Measurements from ENCODE around the gene CDCA5.

The CDCA5 gene

DNA sequence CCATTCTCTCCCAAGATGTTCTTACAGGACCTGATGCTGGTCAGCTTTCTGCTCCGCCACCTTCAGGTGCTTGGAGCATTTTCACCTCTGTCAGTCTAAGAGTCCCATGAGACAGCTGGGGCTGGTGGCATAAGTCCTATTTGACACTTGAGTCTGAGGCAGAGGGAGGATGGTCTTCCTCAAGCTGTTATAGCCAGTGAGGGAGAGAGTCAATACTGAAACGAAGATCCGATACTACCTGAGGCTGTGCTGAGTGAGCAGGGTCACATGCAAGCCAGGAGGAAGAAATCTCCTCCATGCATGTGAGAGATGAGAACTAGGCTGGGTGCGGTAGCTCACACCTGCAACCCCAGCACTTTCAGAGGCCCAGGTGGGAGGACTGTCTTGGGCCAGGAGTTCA, 5.8 kb upstream of the CDCA5 start:
- H3K4me3 ChIP-seq (ENCODE audit: low read length): no peak overlapping the region
- peaks cover 26% of the 10 kb centered on the region for H3K36me3 ChIP-seq (replicated peaks; ENCODE audit: low read depth, low read length)
- no peak for TF ChIP-seq EZH2phosphoT487 (IDR thresholded peaks at IDR 0.05; ENCODE audit: low read depth)
- TF ChIP-seq, protein P1, sequence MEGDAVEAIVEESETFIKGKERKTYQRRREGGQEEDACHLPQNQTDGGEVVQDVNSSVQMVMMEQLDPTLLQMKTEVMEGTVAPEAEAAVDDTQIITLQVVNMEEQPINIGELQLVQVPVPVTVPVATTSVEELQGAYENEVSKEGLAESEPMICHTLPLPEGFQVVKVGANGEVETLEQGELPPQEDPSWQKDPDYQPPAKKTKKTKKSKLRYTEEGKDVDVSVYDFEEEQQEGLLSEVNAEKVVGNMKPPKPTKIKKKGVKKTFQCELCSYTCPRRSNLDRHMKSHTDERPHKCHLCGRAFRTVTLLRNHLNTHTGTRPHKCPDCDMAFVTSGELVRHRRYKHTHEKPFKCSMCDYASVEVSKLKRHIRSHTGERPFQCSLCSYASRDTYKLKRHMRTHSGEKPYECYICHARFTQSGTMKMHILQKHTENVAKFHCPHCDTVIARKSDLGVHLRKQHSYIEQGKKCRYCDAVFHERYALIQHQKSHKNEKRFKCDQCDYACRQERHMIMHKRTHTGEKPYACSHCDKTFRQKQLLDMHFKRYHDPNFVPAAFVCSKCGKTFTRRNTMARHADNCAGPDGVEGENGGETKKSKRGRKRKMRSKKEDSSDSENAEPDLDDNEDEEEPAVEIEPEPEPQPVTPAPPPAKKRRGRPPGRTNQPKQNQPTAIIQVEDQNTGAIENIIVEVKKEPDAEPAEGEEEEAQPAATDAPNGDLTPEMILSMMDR (IDR thresholded peaks at IDR 0.05; ENCODE audit: low read depth, low read length): no peak
- no peaks in the 10 kb centered on the region for H3K27me3 ChIP-seq (ENCODE audit: low read depth, low read length)
- H3K79me2 ChIP-seq (ENCODE audit: low read length): peaks cover 13% of the 10 kb centered on the region
- no peak overlapping the region for H3K9ac ChIP-seq (ENCODE audit: low read length)
- H3K9me3 ChIP-seq (ENCODE audit: insufficient read depth, low read length): no peaks in the 10 kb centered on the region
- H2AFZ ChIP-seq (ENCODE audit: low read depth, low read length): no peak overlapping the region
- no peak overlapping the region for H3K4me2 ChIP-seq (ENCODE audit: low read length)
- H4K20me1 ChIP-seq (ENCODE audit: insufficient read depth, low read length): no peaks in the 10 kb centered on the region
- peaks cover 15% of the 10 kb centered on the region for H3K4me1 ChIP-seq (ENCODE audit: low read length)
- H3K27ac ChIP-seq (ENCODE audit: low read length): no peak overlapping the region

DNA sequence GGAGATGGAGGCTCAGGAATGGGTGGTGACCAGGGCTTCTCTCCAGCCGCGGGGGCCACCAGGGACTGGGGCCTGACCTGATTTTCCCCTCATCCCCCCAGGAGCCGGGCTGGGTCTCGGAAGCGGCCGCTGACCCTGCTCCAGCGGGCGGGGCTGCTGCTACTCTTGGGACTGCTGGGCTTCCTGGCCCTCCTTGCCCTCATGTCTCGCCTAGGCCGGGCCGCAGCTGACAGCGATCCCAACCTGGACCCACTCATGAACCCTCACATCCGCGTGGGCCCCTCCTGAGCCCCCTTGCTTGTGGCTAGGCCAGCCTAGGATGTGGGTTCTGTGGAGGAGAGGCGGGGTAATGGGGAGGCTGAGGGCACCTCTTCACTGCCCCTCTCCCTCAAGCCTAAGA, 4.0 kb upstream of the CDCA5 start:
- TF ChIP-seq EZH2phosphoT487 (IDR thresholded peaks at IDR 0.05; ENCODE audit: low read depth): no peak
- TF ChIP-seq, protein P1 (IDR thresholded peaks at IDR 0.05; ENCODE audit: low read depth, low read length): no peak
- H4K20me1 ChIP-seq (ENCODE audit: insufficient read depth, low read length): peaks cover 2% of the 10 kb centered on the region; the same call in 1 of the 2 replicates
- no peaks in the 10 kb centered on the region for H3K27me3 ChIP-seq (ENCODE audit: low read depth, low read length)
- H3K9me3 ChIP-seq (ENCODE audit: insufficient read depth, low read length): no peaks in the 10 kb centered on the region
- H3K27ac ChIP-seq (ENCODE audit: low read length): no peak overlapping the region
- no peak overlapping the region for H3K4me2 ChIP-seq (ENCODE audit: low read length)
- H3K4me1 ChIP-seq (ENCODE audit: low read length): peaks cover 18% of the 10 kb centered on the region
- H3K36me3 ChIP-seq (replicated peaks; ENCODE audit: low read depth, low read length): peaks cover 31% of the 10 kb centered on the region
- H2AFZ ChIP-seq (ENCODE audit: low read depth, low read length): no peak overlapping the region
- no peak overlapping the region for H3K4me3 ChIP-seq (ENCODE audit: low read length)
- peaks cover 28% of the 10 kb centered on the region for H3K79me2 ChIP-seq (ENCODE audit: low read length)
- H3K9ac ChIP-seq (ENCODE audit: low read length): no peak overlapping the region

DNA sequence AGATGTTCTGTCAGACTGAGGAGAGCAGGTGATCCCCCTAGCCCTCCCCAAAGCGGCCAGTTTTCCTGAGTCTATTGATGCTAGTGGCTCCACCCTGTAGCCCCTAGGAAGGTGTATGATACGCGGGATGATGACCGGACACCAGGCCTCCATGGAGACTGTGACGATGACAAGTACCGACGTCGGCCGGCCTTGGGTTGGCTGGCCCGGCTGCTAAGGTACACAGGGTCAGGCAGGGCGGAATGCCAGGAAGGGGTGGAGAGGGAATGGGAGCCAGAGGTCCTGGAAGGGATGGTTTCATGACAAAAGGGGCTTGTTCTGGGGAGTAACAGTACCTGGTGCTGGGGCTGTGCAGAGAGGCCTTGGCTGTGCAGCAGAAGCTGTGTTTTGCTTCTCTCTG, 3.4 kb upstream of the CDCA5 start:
- Histone ChIP-seq H2AFZ (ENCODE audit: low read depth, low read length) (no peak overlapping the region), H3K27ac (ENCODE audit: low read length) (no peak overlapping the region), H3K4me2 (ENCODE audit: low read length) (no peak overlapping the region), H3K9me3 (ENCODE audit: insufficient read depth, low read length) (no peaks in the 10 kb centered on the region), H3K9ac (ENCODE audit: low read length) (no peak overlapping the region), H3K4me1 (ENCODE audit: low read length) (peaks cover 16% of the 10 kb centered on the region), H3K36me3 (replicated peaks; ENCODE audit: low read depth, low read length) (peaks cover 33% of the 10 kb centered on the region), H3K4me3 (ENCODE audit: low read length) (no peak overlapping the region), H3K27me3 (ENCODE audit: low read depth, low read length) (no peaks in the 10 kb centered on the region), H3K79me2 (ENCODE audit: low read length) (peaks cover 34% of the 10 kb centered on the region), H4K20me1 (ENCODE audit: insufficient read depth, low read length) (peaks cover 3% of the 10 kb centered on the region; the same call in 1 of the 2 replicates)
- TF ChIP-seq, protein P1 (IDR thresholded peaks at IDR 0.05; ENCODE audit: low read depth, low read length): no peak
- no peak for TF ChIP-seq EZH2phosphoT487 (IDR thresholded peaks at IDR 0.05; ENCODE audit: low read depth)

DNA sequence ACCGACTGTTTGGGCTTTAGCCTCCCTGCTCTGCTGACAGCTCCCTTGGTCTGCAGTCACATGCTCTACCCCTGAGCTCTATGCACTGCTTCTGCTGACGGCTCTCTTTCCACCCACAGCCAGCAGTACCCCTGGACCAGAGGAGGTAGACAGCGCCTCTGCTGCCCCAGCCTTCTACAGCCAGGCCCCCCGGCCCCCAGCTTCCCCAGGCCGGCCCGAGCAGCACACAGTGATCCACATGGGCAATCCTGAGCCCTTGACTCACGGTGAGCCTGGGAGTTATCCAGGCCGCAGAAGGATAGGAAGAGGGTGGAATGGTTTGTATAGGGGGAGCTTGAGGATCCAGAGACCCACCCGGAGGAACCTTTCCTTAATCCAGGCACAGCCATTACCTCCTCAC, 3.0 kb upstream of the CDCA5 start:
- H3K36me3 ChIP-seq (replicated peaks; ENCODE audit: low read depth, low read length): peaks cover 37% of the 10 kb centered on the region

More for the DNA sequence above, 3.0 kb upstream of the CDCA5 start:
- H3K79me2 ChIP-seq (ENCODE audit: low read length): peaks cover 38% of the 10 kb centered on the region
- no peak overlapping the region for H3K9ac ChIP-seq (ENCODE audit: low read length)
- H3K9me3 ChIP-seq (ENCODE audit: insufficient read depth, low read length): no peaks in the 10 kb centered on the region
- peaks cover 13% of the 10 kb centered on the region for H3K4me1 ChIP-seq (ENCODE audit: low read length)
- H3K4me3 ChIP-seq (ENCODE audit: low read length): no peak overlapping the region
- H3K27ac ChIP-seq (ENCODE audit: low read length): no peak overlapping the region
- TF ChIP-seq, protein P1 (IDR thresholded peaks at IDR 0.05; ENCODE audit: low read depth, low read length): no peak
- TF ChIP-seq EZH2phosphoT487 (IDR thresholded peaks at IDR 0.05; ENCODE audit: low read depth): no peak
- H4K20me1 ChIP-seq (ENCODE audit: insufficient read depth, low read length): peaks cover 3% of the 10 kb centered on the region; the same call in 1 of the 2 replicates
- no peak overlapping the region for H2AFZ ChIP-seq (ENCODE audit: low read depth, low read length)
- H3K27me3 ChIP-seq (ENCODE audit: low read depth, low read length): no peaks in the 10 kb centered on the region
- H3K4me2 ChIP-seq (ENCODE audit: low read length): no peak overlapping the region

Measured in OCI-LY3 (cell line).